ENCODE data around the gene RBM4B.

Gene RBM4B

DNA sequence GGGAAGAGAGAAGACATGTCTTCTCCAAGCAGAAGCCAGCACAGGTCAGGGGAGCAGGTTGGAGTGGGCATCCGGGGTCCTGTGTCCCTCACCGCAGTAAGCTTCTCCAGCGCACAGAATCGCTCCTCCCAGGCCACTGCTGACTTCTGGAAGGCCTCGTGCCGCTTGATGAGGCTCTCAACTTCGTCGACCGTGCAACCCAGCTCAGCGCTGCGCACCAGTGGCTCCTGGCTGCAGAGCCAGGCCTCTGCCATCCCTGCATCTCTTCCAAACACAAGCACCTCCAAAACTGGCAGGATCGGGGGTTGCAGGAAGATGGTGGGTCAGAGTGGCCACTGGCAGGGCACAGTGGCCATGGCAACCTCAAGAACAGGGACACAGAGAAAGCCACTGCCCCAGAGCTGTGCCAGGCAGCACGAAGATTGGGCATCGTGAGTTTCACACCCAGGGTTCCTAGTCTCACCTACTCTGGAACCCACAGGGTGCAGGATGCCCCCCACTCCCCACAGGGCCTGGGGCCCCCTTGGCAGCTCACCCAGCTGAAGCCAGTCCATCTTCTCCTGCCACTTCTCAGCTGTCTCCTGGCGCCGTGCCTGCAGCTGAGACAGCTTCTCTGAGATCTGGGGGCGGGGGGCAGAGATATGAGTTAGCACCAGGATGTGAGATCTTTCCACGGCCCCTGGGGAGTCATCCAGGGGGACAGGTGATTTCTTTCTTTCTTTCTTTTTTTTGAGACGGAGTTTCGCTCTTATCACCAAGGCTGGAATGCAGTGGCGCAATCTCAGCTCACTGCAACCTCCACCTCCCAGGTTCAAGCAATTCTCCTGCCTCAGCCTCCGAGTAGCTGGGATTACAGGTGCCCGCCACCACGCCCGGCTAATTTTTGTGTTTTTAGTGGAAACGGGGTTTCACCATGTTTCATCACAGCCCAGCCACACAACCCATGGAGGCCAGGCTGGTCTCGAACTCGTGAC, 11.2 kb upstream of the RBM4B start:
- TF ChIP-seq TAF1 (IDR thresholded peaks at IDR 0.05; ENCODE audit: borderline replicate concordance, insufficient read depth, low read length): no peak
- TF ChIP-seq SIN3A (IDR thresholded peaks at IDR 0.05; ENCODE audit: borderline replicate concordance, insufficient read depth, low read length): no peak
- no peak for TF ChIP-seq POLR2AphosphoS5 (IDR thresholded peaks at IDR 0.05; ENCODE audit: low read depth, low read length)
- no peak for TF ChIP-seq FOXP2 (optimal IDR thresholded peaks at IDR 0.05; ENCODE audit: borderline replicate concordance, extremely low read depth, extremely low read length, insufficient read depth)
- TF ChIP-seq, protein P1, sequence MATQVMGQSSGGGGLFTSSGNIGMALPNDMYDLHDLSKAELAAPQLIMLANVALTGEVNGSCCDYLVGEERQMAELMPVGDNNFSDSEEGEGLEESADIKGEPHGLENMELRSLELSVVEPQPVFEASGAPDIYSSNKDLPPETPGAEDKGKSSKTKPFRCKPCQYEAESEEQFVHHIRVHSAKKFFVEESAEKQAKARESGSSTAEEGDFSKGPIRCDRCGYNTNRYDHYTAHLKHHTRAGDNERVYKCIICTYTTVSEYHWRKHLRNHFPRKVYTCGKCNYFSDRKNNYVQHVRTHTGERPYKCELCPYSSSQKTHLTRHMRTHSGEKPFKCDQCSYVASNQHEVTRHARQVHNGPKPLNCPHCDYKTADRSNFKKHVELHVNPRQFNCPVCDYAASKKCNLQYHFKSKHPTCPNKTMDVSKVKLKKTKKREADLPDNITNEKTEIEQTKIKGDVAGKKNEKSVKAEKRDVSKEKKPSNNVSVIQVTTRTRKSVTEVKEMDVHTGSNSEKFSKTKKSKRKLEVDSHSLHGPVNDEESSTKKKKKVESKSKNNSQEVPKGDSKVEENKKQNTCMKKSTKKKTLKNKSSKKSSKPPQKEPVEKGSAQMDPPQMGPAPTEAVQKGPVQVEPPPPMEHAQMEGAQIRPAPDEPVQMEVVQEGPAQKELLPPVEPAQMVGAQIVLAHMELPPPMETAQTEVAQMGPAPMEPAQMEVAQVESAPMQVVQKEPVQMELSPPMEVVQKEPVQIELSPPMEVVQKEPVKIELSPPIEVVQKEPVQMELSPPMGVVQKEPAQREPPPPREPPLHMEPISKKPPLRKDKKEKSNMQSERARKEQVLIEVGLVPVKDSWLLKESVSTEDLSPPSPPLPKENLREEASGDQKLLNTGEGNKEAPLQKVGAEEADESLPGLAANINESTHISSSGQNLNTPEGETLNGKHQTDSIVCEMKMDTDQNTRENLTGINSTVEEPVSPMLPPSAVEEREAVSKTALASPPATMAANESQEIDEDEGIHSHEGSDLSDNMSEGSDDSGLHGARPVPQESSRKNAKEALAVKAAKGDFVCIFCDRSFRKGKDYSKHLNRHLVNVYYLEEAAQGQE (IDR thresholded peaks at IDR 0.05; ENCODE audit: insufficient read depth in 1 of 2, low read depth in 2 of 2, low read length in 2 of 2): no peak

DNA sequence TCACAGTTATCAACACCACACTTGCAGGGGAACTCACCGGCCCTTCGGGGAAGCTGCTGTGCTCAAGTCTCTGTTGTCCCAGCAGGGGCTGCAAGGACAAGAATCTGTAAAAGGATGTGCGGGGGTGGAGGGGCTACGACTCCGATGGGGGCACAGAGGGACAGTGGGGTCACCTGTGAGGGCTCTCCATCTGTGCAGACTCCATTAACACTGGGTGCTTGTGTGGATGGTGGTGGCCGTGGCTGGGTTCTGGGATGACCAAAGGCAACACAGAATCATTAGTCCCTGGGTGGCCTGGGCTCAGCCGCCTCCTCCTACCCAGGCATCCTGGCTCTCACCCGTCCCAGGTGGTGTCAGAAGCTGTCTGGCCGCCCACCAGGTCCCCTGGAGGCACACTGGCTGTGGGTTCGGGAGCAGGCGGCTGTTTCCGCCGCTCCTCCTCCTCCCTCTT, 10.2 kb upstream of the RBM4B start:
- TF ChIP-seq FOXP2 (optimal IDR thresholded peaks at IDR 0.05; ENCODE audit: borderline replicate concordance, extremely low read depth, extremely low read length, insufficient read depth) (no peak), TAF1 (IDR thresholded peaks at IDR 0.05; ENCODE audit: borderline replicate concordance, insufficient read depth, low read length) (no peak), SIN3A (IDR thresholded peaks at IDR 0.05; ENCODE audit: borderline replicate concordance, insufficient read depth, low read length) (no peak), POLR2AphosphoS5 (IDR thresholded peaks at IDR 0.05; ENCODE audit: low read depth, low read length) (no peak)
- TF ChIP-seq, protein P1 (IDR thresholded peaks at IDR 0.05; ENCODE audit: insufficient read depth in 1 of 2, low read depth in 2 of 2, low read length in 2 of 2): no peak

DNA sequence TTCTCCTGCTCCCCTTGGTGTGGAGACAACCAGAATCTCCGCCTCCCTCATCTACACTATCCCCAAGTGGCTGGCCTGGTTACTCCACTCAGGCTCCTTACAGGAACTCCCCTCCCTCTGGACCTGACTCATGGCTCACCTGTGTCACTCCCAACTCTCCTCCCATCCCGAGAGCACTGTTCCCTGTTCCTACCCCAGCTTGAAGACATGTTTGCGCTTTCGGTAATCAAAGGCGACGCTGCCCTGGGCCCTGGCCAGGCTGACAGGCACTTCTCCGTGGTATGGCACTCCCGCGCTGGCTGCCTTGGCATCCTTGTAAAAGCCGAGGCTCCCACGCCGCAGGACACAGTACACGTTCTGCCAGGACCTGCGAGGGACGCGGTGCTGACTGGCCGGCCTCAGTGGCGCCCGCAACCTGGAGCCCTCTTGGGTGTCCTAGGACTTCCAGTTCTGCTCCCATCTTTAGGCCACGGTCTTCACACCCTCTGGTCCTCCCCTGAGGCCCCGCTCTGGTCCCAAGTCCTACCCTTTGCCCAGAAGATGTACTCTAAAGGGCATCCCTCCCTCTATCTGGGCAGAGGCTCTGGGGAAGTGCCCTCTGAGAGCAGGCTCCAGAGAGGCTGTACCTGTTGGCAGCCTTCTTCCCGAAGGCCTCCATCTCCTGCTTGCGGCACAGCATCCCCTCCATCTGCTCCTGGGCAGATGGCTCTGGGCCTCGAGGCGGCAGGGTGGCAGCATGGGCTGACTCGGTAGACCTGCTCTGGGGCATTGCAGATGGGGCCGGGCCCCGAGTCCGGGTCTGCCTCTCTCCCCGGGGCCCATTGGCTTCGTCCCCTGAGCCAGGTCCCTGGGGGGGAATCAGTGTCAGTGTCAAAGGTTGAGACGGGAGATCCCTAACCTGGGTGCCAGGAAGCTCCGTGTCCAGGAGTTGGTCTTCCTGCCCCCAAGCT, 9.4 kb upstream of the RBM4B start:
- no peak for TF ChIP-seq FOXP2 (optimal IDR thresholded peaks at IDR 0.05; ENCODE audit: borderline replicate concordance, extremely low read depth, extremely low read length, insufficient read depth)
- TF ChIP-seq SIN3A (IDR thresholded peaks at IDR 0.05; ENCODE audit: borderline replicate concordance, insufficient read depth, low read length): no peak
- TF ChIP-seq POLR2AphosphoS5 (IDR thresholded peaks at IDR 0.05; ENCODE audit: low read depth, low read length): no peak
- TF ChIP-seq, protein P1 (IDR thresholded peaks at IDR 0.05; ENCODE audit: insufficient read depth in 1 of 2, low read depth in 2 of 2, low read length in 2 of 2): no peak

DNA sequence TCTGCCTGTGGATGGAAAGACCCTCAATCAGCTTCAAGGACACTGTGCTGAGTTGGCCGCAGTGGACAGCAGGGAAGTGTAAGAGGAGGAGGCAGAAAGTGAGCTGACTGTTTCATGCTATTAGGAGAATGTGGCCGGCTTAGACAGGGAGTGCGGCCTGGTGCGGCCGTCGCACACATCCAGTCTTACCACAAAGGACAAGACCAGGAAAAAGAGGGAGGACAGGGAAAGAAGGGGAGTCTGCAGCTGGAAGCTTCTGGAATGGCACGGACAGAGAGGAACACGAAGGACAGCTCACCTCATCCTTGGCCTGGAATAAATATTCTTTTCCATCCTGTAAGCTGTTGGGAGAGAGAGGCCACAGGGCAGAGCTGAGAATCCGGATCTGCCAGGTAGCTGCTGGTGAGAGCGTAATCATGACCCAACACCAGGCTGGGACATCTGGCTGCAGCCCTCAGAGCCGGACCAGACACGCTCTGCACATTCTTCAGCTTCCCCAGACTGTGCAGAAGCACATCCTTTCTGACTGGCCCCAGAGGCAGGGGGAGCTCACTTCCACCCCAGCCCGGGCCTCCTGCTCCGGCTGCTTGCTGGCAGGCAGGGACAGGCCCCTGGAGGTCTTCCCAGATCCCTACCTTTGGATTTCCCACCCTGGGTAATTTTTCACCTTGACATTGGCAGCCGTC, 8.6 kb upstream of the RBM4B start:
- TF ChIP-seq, protein P1 (IDR thresholded peaks at IDR 0.05; ENCODE audit: insufficient read depth in 1 of 2, low read depth in 2 of 2, low read length in 2 of 2): no peak
- no peak for TF ChIP-seq POLR2AphosphoS5 (IDR thresholded peaks at IDR 0.05; ENCODE audit: low read depth, low read length)
- no peak for TF ChIP-seq SIN3A (IDR thresholded peaks at IDR 0.05; ENCODE audit: borderline replicate concordance, insufficient read depth, low read length)
- TF ChIP-seq TAF1 (IDR thresholded peaks at IDR 0.05; ENCODE audit: borderline replicate concordance, insufficient read depth, low read length): no peak
- TF ChIP-seq FOXP2 (optimal IDR thresholded peaks at IDR 0.05; ENCODE audit: borderline replicate concordance, extremely low read depth, extremely low read length, insufficient read depth): no peak

Measured in PFSK-1 (cell line).